B cell (primary cell): ENCODE measurements around the gene CR1L. TPM values are rescaled to one million over a fixed set of nuclear protein-coding genes. Genes with fewer than 3 reads are reported as not detected.

Source experiments
- ATAC-seq: fragments of 200-7000 bp; cut with Tn5 transposase; one replicate; pipeline ENCODE4 v1.10.0; 2021; ENCODE audit warnings: low read depth, mild to moderate bottlenecking, moderate number of reproducible peaks, moderate library complexity
- CTCF ChIA-PET: fragments of 350-600 bp; sonication (Branson Sonifier 250); formaldehyde crosslinking; loops from one replicate; lab custom pipeline; 2021; ENCODE audit warnings: antibody characterized with exemption, inconsistent platforms; lab: Charles Lee
- POLR2A ChIA-PET: fragments of 350-600 bp; sonication (Branson Sonifier 250); formaldehyde crosslinking; loops from one replicate; lab custom pipeline; 2021; ENCODE audit warnings: antibody characterized with exemption; lab: Charles Lee
- DNase-seq: peaks from one replicate; pipeline ENCODE4 v3.0.0; 2013
- H2AFZ ChIP-seq: 2 replicates; pipeline ENCODE4 v1.6.1; 2012; ENCODE audit warnings: mild to moderate bottlenecking, low read depth, low read length; ENCODE audit not compliant: insufficient read depth, poor library complexity, severe bottlenecking
- H3K27ac ChIP-seq, 2 donors: 1 replicate in 1 of 2; 2 replicates in 1 of 2; pipeline ENCODE4 v1.5.1; 2012 to 2013; ENCODE audit warnings: low read length in 2 of 2, mild to moderate bottlenecking in 2 of 2, moderate library complexity in 1 of 2
- H3K27me3 ChIP-seq, 4 experiments: fragments of 200-600 bp in 1 of 4; sonication (generic) in 1 of 4; replicated peaks in 1 of 4; 1 replicate in 2 of 4; 2 replicates in 2 of 4; pipeline versions ENCODE4 v1.6.1 to v1.7.0; 2013 to 2016; ENCODE audit warnings: low read length in 3 of 4, mild to moderate bottlenecking in 2 of 4, mixed read lengths in 1 of 4, moderate library complexity in 1 of 4; ENCODE audit not compliant: insufficient read depth in 4 of 4, control insufficient read depth in 3 of 4; ENCODE audit errors: control extremely low read depth in 1 of 4
- H3K36me3 ChIP-seq, 2 experiments: replicated peaks in 1 of 2; 1 replicate in 1 of 2; 2 replicates in 1 of 2; pipeline versions ENCODE4 v1.6.1 to v1.7.1; 2013; ENCODE audit warnings: low read length in 1 of 2; ENCODE audit not compliant: insufficient read depth in 2 of 2, control insufficient read depth in 1 of 2; ENCODE audit errors: control extremely low read depth in 1 of 2, extremely low read depth in 1 of 2
- H3K4me1 ChIP-seq, 2 donors: fragments of 200-600 bp in 1 of 2; sonication (generic) in 1 of 2; 1 replicate in 1 of 2; 2 replicates in 1 of 2; pipeline versions ENCODE4 v1.5.1 to v1.6.1; 2013 to 2017; ENCODE audit warnings: low read length in 2 of 2; ENCODE audit not compliant: control insufficient read depth in 2 of 2, insufficient read depth in 2 of 2
- H3K4me2 ChIP-seq: replicated peaks from 2 replicates; pipeline ENCODE3; 2012; ENCODE audit warnings: mild to moderate bottlenecking, low read depth, low read length; ENCODE audit not compliant: poor library complexity, severe bottlenecking
- H3K4me3 ChIP-seq, 5 experiments: fragments of 200-600 bp in 1 of 5; sonication (generic) in 1 of 5; 1 replicate in 3 of 5; 2 replicates in 2 of 5; pipeline versions ENCODE4 v1.5.1 to v1.7.0; 2011 to 2016; ENCODE audit warnings: low read length in 4 of 5, mild to moderate bottlenecking in 4 of 5, low read depth in 2 of 5, control low read depth in 1 of 5, moderate library complexity in 1 of 5; ENCODE audit not compliant: insufficient read depth in 1 of 5; ENCODE audit errors: control extremely low read depth in 1 of 5, extremely low read depth in 1 of 5
- H3K79me2 ChIP-seq: fragments of 200-600 bp; sonication (generic); one replicate; pipeline ENCODE4 v1.6.0; 2016; ENCODE audit warnings: low read length; ENCODE audit not compliant: control insufficient read depth, insufficient read depth
- H3K9ac ChIP-seq: fragments of 200-600 bp; sonication (generic); 2 replicates; pipeline ENCODE4 v1.6.1; 2017; ENCODE audit warnings: mild to moderate bottlenecking, low read length, moderate library complexity
- H3K9me3 ChIP-seq, 3 donors: one replicate each; pipeline versions ENCODE4 v1.6.1 to v1.7.1; 2013; ENCODE audit warnings: low read length in 2 of 3; ENCODE audit not compliant: control insufficient read depth in 2 of 3, insufficient read depth in 1 of 3; ENCODE audit errors: control extremely low read depth in 1 of 3
- H4K20me1 ChIP-seq: 2 replicates; pipeline ENCODE4 v1.6.0; 2012; ENCODE audit warnings: mild to moderate bottlenecking, low read length; ENCODE audit not compliant: insufficient read depth, control insufficient read depth, poor library complexity, severe bottlenecking
- H3K27ac Mint-ChIP-seq: one replicate; pipeline ENCODE4 v1.8.0; 2021; ENCODE audit warnings: mixed read lengths
- H3K27me3 Mint-ChIP-seq: one replicate; pipeline ENCODE4 v1.8.0; 2021; ENCODE audit warnings: mixed read lengths
- H3K4me1 Mint-ChIP-seq: one replicate; pipeline ENCODE4 v1.8.0; 2021; ENCODE audit warnings: mixed read lengths
- H3K4me3 Mint-ChIP-seq: one replicate; pipeline ENCODE4 v1.8.0; 2021; ENCODE audit warnings: mixed read lengths
- H3K9me3 Mint-ChIP-seq: one replicate; pipeline ENCODE4 v1.8.0; 2022; ENCODE audit warnings: mixed read lengths; ENCODE audit not compliant: insufficient read depth
- EZH2 ChIP-seq: IDR thresholded peaks from 2 replicates; pipeline ENCODE4 v1.6.1; 2012; ENCODE audit warnings: borderline replicate concordance, low read depth, mild to moderate bottlenecking, moderate library complexity, low read length; ENCODE audit not compliant: insufficient read depth, poor library complexity, severe bottlenecking
- WGBS: methylation state at CpG from one replicate; pipeline ENCODE4 v1.1.5; 2013; ENCODE audit warnings: missing lambda C conversion rate; ENCODE audit not compliant: insufficient coverage; 5-methylcytosine and 5-hydroxymethylcytosine counted together
- intact Hi-C: fragments of 100-400 bp; cut with micrococcal nuclease; formaldehyde crosslinking; loops from one replicate; pipeline ENCODE4 v1.10.0; 2022
- polyA plus RNA-seq: library from polyadenylated mRNA; depleted of rRNA; stranded (reverse); fragments of >200 nt; gene quantifications from 2 replicates; pipeline ENCODE4 v1.2.3, GENCODE V29; 2012
- total RNA-seq, 2 donors: library from RNA; stranded (reverse); fragments of 120-200 nt in 1 of 2; gene quantifications; 1 replicate in 1 of 2; 2 replicates in 1 of 2; pipeline versions ENCODE4 v1.2.3 to v1.2.4, GENCODE V29; 2013 to 2022
- TF ChIP-seq, protein P1 (sequence below): fragments of 200-600 bp; IDR thresholded peaks from one replicate; pipeline ENCODE4 v1.8.0; 2022; ENCODE audit warnings: antibody characterized with exemption, mild to moderate bottlenecking

The CR1L gene
- total and polyA plus RNA-seq, 2 donors (not counting 1 experiment from before 2014, with no cell fraction given): 0.07 to 0.59 TPM

DNA sequence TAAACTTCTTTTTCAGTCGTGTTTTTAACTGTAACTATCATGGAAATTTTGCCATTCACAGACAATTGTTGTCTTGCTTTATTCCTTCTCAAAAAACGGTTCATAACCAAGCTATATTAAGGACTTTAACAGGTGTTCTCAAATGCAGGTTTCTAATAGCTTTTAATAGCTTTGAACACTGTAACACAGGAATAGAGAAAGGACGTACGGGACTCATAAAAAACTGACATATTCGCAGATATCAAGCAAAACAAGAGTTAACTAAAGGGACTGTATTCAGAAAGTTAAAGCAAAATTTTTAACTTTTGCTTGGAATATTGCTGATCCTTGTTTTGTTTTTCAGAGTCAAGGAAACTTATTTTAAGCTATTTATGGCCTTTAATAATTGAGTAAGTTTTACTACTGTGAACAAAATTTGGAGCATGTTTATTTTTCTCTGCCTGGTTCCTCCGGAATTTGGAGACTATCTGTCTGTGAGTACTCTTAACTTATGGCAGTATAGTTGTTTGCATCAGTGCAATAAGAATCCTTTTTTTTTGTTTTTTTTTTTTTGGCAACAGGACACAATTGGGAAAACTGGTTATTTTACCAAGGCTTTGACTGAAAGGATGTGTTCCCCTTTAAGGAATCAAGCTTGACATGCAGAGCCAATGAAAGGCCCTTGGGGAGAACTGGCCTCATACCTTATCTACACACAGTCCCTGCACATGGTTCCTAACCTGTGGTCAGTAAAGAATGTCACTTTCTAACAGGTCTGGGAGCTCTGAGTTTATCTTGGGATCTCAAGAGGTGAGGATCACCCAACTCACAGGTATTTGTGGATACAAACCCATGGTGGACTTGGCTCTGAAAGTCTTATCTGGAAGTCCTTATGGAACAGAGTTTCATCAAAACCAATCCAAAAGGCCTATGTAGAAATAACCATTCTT lies 101.2 kb downstream of the CR1L start:
- no peak for TF ChIP-seq EZH2
- TF ChIP-seq, protein P1, sequence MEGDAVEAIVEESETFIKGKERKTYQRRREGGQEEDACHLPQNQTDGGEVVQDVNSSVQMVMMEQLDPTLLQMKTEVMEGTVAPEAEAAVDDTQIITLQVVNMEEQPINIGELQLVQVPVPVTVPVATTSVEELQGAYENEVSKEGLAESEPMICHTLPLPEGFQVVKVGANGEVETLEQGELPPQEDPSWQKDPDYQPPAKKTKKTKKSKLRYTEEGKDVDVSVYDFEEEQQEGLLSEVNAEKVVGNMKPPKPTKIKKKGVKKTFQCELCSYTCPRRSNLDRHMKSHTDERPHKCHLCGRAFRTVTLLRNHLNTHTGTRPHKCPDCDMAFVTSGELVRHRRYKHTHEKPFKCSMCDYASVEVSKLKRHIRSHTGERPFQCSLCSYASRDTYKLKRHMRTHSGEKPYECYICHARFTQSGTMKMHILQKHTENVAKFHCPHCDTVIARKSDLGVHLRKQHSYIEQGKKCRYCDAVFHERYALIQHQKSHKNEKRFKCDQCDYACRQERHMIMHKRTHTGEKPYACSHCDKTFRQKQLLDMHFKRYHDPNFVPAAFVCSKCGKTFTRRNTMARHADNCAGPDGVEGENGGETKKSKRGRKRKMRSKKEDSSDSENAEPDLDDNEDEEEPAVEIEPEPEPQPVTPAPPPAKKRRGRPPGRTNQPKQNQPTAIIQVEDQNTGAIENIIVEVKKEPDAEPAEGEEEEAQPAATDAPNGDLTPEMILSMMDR: no peak
- Histone ChIP-seq H3K9ac (no peak overlapping the region), H3K4me1 (peaks cover under 1 to 2% of the 10 kb centered on the region in 2 donors), H3K4me2 (no peak overlapping the region), H3K27ac (no peak overlapping the region), H3K79me2 (peaks cover 12% of the 10 kb centered on the region), H3K27me3 (no peaks in the 10 kb centered on the region), H3K36me3 (no peaks in the 10 kb centered on the region), H3K4me3 (no peak overlapping the region), H2AFZ (no peak overlapping the region), H3K9me3 (no peaks in the 10 kb centered on the region), H4K20me1 (no peaks in the 10 kb centered on the region)
- Mint-ChIP-seq H3K4me1 (peaks cover 6% of the 10 kb centered on the region), H3K9me3 (no peaks in the 10 kb centered on the region), H3K27me3 (no peaks in the 10 kb centered on the region), H3K4me3 (no peak overlapping the region), H3K27ac (no peak overlapping the region)
- intact Hi-C loops: no loop called here
- POLR2A ChIA-PET: no interaction called here
- 100% methylated on average over 1 of the region's 6 CpGs for WGBS
- ATAC-seq (no peak), DNase-seq (no peak)
- CTCF ChIA-PET: no interaction called here
